Measurements from ENCODE around the gene HIVEP3.

Gene HIVEP3

DNA sequence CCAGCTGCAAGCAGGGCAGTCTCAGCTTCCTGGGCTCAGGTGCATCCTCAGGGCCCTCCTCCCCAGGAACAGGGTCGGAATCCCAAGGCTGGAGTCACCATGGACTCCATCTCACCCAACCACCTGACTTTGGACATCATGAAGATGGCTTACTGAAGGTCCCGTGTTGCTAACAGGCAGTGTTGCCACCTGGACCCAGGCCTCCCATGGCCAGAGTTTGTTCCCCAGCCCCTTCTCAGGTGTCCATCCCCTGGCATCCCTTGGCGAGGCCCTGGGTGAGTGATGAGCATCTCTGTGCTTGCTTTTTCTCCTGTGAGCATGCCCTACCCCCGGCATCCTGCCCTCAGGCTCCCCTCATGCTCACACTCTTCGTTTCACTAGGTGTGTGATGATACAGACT lies 332.5 kb downstream of the HIVEP3 start:
- no peak for DNase-seq (ENCODE audit: low read depth in 1 of 2, low spot score in 1 of 2)
- TF ChIP-seq GABPA (IDR thresholded peaks at IDR 0.05; ENCODE audit: low read depth) (no peak), SPI1 (IDR thresholded peaks at IDR 0.05; ENCODE audit: borderline replicate concordance, low read depth) (no peak), POLR2AphosphoS5 (IDR thresholded peaks at IDR 0.05; ENCODE audit: low read depth) (no peak)
- TF ChIP-seq, protein P1, sequence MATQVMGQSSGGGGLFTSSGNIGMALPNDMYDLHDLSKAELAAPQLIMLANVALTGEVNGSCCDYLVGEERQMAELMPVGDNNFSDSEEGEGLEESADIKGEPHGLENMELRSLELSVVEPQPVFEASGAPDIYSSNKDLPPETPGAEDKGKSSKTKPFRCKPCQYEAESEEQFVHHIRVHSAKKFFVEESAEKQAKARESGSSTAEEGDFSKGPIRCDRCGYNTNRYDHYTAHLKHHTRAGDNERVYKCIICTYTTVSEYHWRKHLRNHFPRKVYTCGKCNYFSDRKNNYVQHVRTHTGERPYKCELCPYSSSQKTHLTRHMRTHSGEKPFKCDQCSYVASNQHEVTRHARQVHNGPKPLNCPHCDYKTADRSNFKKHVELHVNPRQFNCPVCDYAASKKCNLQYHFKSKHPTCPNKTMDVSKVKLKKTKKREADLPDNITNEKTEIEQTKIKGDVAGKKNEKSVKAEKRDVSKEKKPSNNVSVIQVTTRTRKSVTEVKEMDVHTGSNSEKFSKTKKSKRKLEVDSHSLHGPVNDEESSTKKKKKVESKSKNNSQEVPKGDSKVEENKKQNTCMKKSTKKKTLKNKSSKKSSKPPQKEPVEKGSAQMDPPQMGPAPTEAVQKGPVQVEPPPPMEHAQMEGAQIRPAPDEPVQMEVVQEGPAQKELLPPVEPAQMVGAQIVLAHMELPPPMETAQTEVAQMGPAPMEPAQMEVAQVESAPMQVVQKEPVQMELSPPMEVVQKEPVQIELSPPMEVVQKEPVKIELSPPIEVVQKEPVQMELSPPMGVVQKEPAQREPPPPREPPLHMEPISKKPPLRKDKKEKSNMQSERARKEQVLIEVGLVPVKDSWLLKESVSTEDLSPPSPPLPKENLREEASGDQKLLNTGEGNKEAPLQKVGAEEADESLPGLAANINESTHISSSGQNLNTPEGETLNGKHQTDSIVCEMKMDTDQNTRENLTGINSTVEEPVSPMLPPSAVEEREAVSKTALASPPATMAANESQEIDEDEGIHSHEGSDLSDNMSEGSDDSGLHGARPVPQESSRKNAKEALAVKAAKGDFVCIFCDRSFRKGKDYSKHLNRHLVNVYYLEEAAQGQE (IDR thresholded peaks at IDR 0.05; ENCODE audit: insufficient replicate concordance, low read depth): no peak
- TF ChIP-seq, protein P2, sequence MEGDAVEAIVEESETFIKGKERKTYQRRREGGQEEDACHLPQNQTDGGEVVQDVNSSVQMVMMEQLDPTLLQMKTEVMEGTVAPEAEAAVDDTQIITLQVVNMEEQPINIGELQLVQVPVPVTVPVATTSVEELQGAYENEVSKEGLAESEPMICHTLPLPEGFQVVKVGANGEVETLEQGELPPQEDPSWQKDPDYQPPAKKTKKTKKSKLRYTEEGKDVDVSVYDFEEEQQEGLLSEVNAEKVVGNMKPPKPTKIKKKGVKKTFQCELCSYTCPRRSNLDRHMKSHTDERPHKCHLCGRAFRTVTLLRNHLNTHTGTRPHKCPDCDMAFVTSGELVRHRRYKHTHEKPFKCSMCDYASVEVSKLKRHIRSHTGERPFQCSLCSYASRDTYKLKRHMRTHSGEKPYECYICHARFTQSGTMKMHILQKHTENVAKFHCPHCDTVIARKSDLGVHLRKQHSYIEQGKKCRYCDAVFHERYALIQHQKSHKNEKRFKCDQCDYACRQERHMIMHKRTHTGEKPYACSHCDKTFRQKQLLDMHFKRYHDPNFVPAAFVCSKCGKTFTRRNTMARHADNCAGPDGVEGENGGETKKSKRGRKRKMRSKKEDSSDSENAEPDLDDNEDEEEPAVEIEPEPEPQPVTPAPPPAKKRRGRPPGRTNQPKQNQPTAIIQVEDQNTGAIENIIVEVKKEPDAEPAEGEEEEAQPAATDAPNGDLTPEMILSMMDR (IDR thresholded peaks at IDR 0.05; ENCODE audit: insufficient read depth, low read length): no peak
- H3K4me3 ChIP-seq (replicated peaks; ENCODE audit: insufficient read depth, low read length): no peak overlapping the region
- no peak overlapping the region for H3K27ac ChIP-seq (replicated peaks)
- no peaks in the 10 kb centered on the region for H3K27me3 ChIP-seq (ENCODE audit: insufficient read depth, poor library complexity, severe bottlenecking)

DNA sequence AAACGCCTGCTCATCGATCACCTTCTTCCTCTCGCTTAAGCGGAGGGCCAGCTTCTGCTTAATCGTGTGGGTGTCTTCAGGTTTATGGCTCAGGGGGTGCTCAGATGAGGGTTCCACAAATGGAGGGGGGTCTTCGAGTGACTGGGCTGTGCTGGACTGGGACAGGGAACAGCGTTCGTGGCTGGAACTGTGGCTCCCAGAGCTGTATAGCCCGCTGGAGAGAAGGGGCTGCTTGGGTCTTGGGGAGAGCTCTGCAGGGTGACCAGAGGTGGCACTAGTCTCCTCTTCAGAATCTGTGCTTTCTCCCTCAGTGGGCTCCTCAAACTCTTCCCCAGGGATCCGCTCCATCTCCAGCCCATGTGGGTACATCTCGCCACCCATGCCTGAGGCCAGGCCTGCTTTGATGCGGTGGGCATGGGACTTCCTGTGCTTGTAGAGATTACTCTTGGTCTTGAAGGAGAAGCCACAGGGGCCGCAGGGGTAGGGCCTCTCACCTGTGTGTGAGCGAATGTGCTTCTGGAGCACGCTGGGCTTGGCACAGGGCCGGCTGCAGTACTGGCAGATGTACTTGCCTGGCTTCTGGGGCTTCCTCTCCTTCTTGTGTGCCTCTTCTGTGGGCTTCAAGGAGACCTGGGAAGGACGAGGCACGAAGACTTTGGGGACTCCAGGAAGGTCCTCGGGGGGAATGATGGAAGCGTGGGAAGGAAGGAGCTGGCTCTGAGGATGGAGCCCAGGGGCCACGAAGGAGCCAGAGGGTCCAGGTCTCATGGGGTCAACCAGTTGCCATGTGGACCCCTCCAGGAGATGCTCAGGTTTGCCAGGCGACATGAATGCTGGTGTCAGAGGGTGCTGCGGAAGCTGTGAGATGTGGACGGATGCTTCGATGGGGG lies 334.8 kb downstream of the HIVEP3 start:
- no peak overlapping the region for H3K4me3 ChIP-seq (replicated peaks; ENCODE audit: insufficient read depth, low read length)
- no peak overlapping the region for H3K27ac ChIP-seq (replicated peaks)
- H3K27me3 ChIP-seq (ENCODE audit: insufficient read depth, poor library complexity, severe bottlenecking): no peaks in the 10 kb centered on the region
- TF ChIP-seq SPI1 (IDR thresholded peaks at IDR 0.05; ENCODE audit: borderline replicate concordance, low read depth): no peak
- TF ChIP-seq GABPA (IDR thresholded peaks at IDR 0.05; ENCODE audit: low read depth): no peak
- TF ChIP-seq, protein P2 (IDR thresholded peaks at IDR 0.05; ENCODE audit: insufficient read depth, low read length): no peak
- no peak for TF ChIP-seq POLR2AphosphoS5 (IDR thresholded peaks at IDR 0.05; ENCODE audit: low read depth)
- TF ChIP-seq, protein P1 (IDR thresholded peaks at IDR 0.05; ENCODE audit: insufficient replicate concordance, low read depth): no peak
- no peak for DNase-seq (ENCODE audit: low read depth in 1 of 2, low spot score in 1 of 2)

DNA sequence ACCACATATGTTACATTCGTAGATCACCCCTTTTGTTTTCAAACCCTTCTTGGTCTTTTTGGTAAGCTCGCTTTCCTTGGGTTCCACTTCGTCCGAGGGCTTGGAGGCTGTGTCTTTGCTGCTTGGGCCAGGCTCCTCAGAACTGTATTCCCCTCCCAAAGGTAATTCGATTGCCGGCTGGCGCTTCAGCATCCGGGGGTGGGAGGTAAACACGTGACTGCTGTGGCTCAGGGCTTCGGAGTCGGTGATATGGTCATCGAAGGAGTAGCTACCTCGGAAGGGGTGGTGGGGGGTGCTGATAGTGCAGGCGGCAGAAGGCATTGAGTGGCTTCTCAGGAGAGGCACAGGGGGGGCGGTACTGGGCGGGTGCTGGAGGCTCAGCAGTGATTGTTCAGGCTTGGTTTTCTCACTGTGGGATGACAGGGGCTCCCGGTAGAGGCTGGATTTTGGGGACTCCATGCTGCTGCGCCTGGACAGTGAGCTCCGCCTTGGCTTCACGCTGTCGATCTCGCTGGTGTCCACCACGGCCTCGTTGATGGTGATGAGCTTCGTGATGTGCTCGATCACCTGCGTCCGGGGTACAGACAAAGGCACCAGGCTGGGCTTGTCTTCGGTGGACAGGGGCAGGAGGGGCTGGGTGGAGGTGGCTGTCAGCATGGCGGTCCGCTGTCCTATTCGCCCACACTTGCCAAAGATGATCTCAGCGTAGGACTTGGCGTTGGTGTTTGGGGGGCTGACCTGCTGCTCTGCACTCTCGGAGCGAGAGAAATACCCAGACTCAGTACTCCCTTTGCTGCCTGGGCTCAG lies 335.7 kb downstream of the HIVEP3 start:
- Histone ChIP-seq H3K27me3 (ENCODE audit: insufficient read depth, poor library complexity, severe bottlenecking) (no peaks in the 10 kb centered on the region), H3K27ac (replicated peaks) (no peak overlapping the region), H3K4me3 (replicated peaks; ENCODE audit: insufficient read depth, low read length) (no peak overlapping the region)
- no peak for TF ChIP-seq POLR2AphosphoS5 (IDR thresholded peaks at IDR 0.05; ENCODE audit: low read depth)
- TF ChIP-seq, protein P1 (IDR thresholded peaks at IDR 0.05; ENCODE audit: insufficient replicate concordance, low read depth): no peak
- TF ChIP-seq, protein P2 (IDR thresholded peaks at IDR 0.05; ENCODE audit: insufficient read depth, low read length): no peak
- no peak for TF ChIP-seq SPI1 (IDR thresholded peaks at IDR 0.05; ENCODE audit: borderline replicate concordance, low read depth)
- no peak for TF ChIP-seq GABPA (IDR thresholded peaks at IDR 0.05; ENCODE audit: low read depth)
- DNase-seq (ENCODE audit: low read depth in 1 of 2, low spot score in 1 of 2): no peak
